ENCODE results near the gene ENTPD8. TPM values are rescaled to one million over a fixed set of nuclear protein-coding genes. Genes with fewer than 3 reads are reported as not detected.

The ENTPD8 gene
- total and polyA plus RNA-seq, 2 of the 4 experiments (the other 2 are of a cell fraction) = 0.07 TPM; not detected in 1

DNA sequence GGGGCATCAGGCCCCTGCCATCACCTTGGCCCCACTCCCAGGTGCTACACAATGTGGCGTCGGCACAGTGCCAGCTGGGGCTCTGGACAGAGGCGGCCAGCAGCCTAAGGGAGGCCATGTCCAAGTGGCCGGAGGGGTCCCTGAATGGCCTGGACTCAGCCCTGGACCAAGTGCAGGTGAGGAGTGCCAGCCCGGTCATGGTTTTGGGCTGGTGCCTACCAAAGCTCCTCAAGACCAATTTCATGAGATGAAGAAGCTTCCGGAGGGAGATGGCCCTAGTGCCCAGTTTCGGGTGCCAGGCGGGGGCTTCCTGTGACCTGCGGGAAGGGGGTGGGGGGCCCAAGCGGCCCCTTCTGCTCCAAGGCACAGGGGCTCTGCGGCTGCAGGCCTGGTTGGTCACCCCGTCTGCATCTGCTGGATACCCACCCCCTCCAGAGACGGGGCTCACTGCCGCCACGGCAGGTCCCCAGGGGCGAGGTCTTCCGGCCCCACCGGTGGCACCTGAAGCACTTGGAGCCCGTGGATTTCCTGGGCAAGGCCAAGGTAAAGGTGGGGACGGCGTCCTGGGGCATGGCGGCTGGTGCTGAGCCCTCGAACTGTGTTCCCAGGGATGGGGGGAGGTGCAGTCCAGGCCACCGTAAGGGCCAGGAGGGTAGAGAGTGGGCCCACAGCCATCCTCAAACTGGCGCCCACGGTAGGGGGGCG is 12.2 kb downstream of the ENTPD8 start:
- dilution Hi-C loops (cut with HindIII; ENCODE audit: low sequenced_read_pairs, unreplicated experiment) = no loop called here
- Histone ChIP-seq H3K14ac (replicated peaks; ENCODE audit: low read depth, low read length) (no peak overlapping the region), H4K91ac (ENCODE audit: insufficient read depth, low read depth, low read length) (no peak overlapping the region), H2BK15ac (ENCODE audit: low read depth, low read length) (no peak overlapping the region), H4K8ac (ENCODE audit: low read depth in 2 of 2, low read length in 2 of 2) (no peak overlapping the region), H3K9me1 (ENCODE audit: insufficient read depth, low read length) (no peaks in the 10 kb centered on the region), H3K36me3 (ENCODE audit: control insufficient read depth, insufficient read depth, low read length) (no peaks in the 10 kb centered on the region), H2BK5ac (ENCODE audit: low read depth, low read length, poor library complexity, severe bottlenecking) (no peak overlapping the region), H3K27ac (ENCODE audit: insufficient read depth, low read length) (no peak overlapping the region), H2AK9ac (replicated peaks; ENCODE audit: low read depth, low read length, poor library complexity) (no peak overlapping the region), H2BK20ac (ENCODE audit: low read depth, low read length) (no peak overlapping the region), H2AFZ (replicated peaks; ENCODE audit: low read length, poor library complexity) (no peak overlapping the region), H3K9me3 (ENCODE audit: control insufficient read depth, insufficient read depth, low read length) (no peaks in the 10 kb centered on the region), H3K4me1 (ENCODE audit: control insufficient read depth, insufficient read depth, low read length) (peaks cover 6% of the 10 kb centered on the region; the same call in 1 of the 2 replicates), H3K4ac (ENCODE audit: low read depth, low read length) (no peak overlapping the region), H3K4me3 (ENCODE audit: insufficient read depth, low read depth, low read length) (no peak overlapping the region), H3K9ac (ENCODE audit: low read depth, low read length) (no peak overlapping the region), H2BK120ac (ENCODE audit: low read depth, low read length) (no peak overlapping the region), H3K79me1 (ENCODE audit: low read depth in 1 of 2, low read length in 2 of 2) (no peaks in the 10 kb centered on the region), H2AK5ac (ENCODE audit: low read depth, low read length) (no peak overlapping the region), H3K18ac (ENCODE audit: low read depth, low read length) (no peak overlapping the region), H3K23ac (ENCODE audit: low read depth, low read length) (no peak overlapping the region), H3K56ac (ENCODE audit: extremely low read depth, insufficient read depth, low read length) (no peak overlapping the region), H4K20me1 (ENCODE audit: insufficient read depth, low read length) (no peaks in the 10 kb centered on the region), H4K5ac (ENCODE audit: low read depth, low read length) (no peak overlapping the region), H3K27me3 (ENCODE audit: control insufficient read depth, insufficient read depth, low read length) (no peaks in the 10 kb centered on the region; the same call in 1 of the 2 replicates), H3K4me2 (ENCODE audit: low read depth, low read length) (no peak overlapping the region)
- DNase-seq (no peak), ATAC-seq (ENCODE audit: low read depth) (no peak)
- no TSS peak for BruUV-seq (replicated peaks)
- 81% methylated on average over 17 of the region's 27 CpGs; no CpG with 5 or more reads in 1 of the 2 experiments for WGBS, 2 experiments (ENCODE audit: extremely low coverage in 2 of 2, insufficient read length in 1 of 2)
- intact Hi-C loops (cut with micrococcal nuclease) = no loop called here
- ChIA-PET POLR2A (ENCODE audit: unreplicated experiment) (no interaction called here), CTCF (no interaction called here)
- in situ Hi-C loops (cut with MboI; ENCODE audit: low sequenced_read_pairs) = no loop called here
- TF ChIP-seq RCOR1 (IDR thresholded peaks at IDR 0.05; ENCODE audit: insufficient replicate concordance, low read length) (no peak), CEBPB (IDR thresholded peaks at IDR 0.05; ENCODE audit: low read depth, low read length) (no peak), MAZ (IDR thresholded peaks at IDR 0.05; ENCODE audit: borderline replicate concordance, low read depth, low read length) (no peak), BHLHE40 (IDR thresholded peaks at IDR 0.05; ENCODE audit: low read depth, low read length) (no peak), SMC3 (IDR thresholded peaks at IDR 0.05; ENCODE audit: low read depth, low read length) (no peak), RFX5 (IDR thresholded peaks at IDR 0.05; ENCODE audit: low read depth, low read length) (no peak), NFE2L2 (IDR thresholded peaks at IDR 0.05; ENCODE audit: low read depth, low read length) (no peak), POLR2A (IDR thresholded peaks at IDR 0.05; ENCODE audit: low read depth, low read length) (no peak), CTCF (conservative IDR thresholded peaks at IDR 0.05; ENCODE audit: low read depth, low read length) (no peak), CHD1 (IDR thresholded peaks at IDR 0.05; ENCODE audit: low read depth, low read length) (no peak)
- TF ChIP-seq, protein P1, sequence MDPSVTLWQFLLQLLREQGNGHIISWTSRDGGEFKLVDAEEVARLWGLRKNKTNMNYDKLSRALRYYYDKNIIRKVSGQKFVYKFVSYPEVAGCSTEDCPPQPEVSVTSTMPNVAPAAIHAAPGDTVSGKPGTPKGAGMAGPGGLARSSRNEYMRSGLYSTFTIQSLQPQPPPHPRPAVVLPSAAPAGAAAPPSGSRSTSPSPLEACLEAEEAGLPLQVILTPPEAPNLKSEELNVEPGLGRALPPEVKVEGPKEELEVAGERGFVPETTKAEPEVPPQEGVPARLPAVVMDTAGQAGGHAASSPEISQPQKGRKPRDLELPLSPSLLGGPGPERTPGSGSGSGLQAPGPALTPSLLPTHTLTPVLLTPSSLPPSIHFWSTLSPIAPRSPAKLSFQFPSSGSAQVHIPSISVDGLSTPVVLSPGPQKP (IDR thresholded peaks at IDR 0.05; ENCODE audit: borderline replicate concordance, low read depth, low read length) = no peak

All from IMR-90 (cell line).